HG02943 (cell line): ENCODE results near the gene PTGES.
"Not testable (repeated sequence)": the region's sequence is repeated elsewhere in the genome, so short reads cannot be mapped to it uniquely, and the experiment has no call there.

Source experiments
- ATAC-seq: cut with Tn5 transposase; IDR thresholded peaks from one replicate; pipeline ENCODE4 v1.9.1; 2021; ENCODE audit warnings: mild to moderate bottlenecking, low read depth, moderate library complexity; ENCODE audit not compliant: unreplicated experiment

Gene PTGES

DNA sequence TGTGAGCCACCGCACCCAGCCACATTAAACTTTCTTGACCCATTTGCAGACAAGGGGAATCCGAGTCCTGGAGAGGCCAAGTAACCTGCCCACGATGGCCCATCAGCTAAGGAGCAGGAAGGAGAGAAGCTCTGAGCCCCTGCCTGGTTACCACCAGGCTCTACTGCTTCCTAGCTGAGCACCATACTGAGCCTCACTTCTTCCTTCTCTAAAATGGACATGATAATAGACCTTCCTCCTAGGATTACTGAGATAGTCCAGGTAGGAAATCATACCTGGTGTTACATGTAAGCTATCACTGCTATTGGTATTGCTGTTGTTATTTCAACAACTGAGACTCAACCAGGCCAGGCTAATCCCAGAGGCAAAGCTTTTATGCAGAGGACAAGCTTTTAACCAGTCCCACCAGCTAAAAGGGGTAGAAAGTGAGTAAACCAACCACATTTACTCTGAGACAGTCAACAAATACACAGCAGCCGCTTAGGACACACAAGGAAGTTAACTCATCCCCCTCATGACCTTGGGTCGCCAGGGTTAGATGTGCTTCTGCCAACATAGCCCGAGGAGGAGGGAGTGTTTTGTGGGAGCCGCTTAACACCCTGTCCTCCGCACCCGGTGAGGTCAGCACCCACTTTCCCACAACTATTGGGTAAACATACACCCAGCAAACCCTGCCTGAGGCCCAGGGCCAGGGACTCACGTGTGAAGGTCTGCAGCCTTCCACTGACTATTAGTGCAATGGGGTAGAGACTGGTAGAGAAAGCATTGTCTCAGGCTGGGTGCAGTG lies 20.6 kb upstream of the PTGES start:
- ATAC-seq: no peak

DNA sequence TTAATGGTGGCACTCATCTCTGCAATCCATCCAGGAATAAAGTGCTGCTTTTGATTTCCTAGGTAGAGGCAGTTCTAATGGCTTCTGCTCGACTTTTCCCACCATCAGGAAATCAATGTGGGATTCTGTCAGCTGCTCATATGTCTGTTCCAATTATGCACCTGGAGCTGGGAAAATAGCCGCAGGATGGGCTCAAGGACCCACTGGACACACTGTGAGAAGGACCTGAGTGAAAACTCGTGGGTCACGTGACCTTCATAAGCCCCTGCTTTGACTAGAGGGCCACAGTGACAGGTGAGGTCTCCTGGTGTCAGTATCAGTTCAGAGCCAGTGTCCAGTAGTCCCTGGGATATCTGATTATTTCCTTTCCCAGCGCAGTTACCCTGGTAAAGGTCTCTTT lies 17.9 kb upstream of the PTGES start:
- ATAC-seq: no peak

DNA sequence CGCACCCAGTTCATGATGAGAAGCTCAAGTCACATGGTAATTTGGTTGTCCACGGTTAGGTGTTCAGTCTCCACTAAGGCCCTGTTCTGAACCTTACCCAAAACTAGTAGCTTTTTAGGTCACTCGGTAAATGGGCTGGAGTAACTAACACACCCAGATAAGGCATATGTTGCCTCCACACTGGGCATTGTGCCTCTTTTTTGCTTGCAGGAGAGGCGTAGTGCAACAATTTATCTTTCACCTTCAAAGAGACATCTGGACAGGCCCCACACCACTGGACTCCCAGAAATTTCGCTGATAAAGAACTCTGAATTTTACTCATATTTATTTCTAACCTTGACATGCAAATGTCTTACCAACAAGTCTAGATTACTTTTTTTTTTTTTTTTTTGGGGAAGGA lies 16.8 kb upstream of the PTGES start:
- ATAC-seq: no peak

- no peak for ATAC-seq
These were observed 15.6 kb upstream of the PTGES start for GRCh38 chr9:129768486-129768885.

DNA sequence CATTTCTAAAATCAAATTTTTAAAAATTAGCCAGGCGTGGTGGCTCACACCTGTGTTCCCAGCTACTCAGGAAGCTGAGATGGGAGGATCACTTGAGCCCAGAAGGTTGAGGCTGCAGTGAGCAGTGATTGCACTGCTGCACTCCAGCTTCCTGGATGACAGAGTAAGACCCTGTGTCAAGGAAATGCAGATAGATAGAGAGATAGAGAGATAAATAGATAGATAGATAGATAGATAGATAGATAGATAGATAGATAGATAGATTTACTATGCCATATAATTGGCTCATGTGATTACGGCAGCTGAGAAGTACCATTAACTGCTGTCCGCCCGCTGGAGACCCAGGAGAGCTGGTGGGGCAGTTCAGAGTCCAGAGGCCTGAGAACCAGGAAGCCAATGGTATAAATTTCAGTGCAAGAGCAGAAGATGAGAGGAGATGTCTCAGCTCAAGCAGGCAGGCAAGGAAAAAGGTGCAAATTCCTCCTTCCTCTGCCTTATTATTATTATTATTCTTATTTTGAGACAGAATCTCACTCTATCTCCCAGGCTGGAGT lies 13.0 kb upstream of the PTGES start:
- ATAC-seq: no peak

DNA sequence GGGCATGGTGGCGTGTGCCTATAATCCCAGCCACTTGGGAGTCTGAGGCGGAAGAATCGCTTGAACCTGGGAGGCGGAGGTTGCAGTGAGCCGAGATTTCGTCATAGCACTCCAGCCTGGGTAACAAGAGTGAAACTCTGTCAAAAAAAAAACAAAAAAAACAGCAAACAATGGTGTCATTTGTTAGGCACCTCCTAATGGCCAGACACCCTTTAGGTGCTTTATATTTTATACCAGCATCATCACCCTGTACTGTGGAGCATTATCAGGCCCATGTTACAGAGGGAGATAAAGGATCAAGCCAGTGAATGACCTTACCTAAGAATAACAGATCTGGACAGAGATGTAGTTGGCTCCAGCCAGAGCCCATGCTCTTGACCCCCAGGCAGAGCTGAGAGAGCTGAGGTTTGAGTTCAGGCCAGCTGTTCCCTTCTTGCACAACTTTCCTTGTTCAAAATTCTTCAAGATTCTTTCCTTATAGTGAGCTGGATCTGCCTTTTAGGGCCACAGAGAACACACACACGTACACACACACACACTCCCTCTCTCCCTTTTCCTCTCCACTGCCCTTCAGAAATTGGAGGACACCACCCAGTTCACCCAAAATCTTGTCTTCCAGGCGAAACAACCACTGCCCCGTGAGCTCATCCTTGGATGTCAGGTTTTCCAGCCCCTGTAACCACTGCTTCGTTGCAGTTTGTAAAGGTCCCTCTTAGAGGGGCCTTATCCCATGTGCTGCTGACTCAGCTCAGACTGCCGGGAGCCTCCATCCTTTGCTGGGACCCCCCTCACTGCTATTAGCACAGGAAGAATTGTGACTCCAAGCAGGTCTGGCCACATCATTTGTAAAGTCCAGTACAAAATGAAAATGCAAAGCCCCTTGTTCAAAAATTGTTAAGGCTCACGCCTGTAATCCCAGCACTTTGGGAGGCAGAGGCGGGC lies 10.4 kb upstream of the PTGES start:
- no peak for ATAC-seq

DNA sequence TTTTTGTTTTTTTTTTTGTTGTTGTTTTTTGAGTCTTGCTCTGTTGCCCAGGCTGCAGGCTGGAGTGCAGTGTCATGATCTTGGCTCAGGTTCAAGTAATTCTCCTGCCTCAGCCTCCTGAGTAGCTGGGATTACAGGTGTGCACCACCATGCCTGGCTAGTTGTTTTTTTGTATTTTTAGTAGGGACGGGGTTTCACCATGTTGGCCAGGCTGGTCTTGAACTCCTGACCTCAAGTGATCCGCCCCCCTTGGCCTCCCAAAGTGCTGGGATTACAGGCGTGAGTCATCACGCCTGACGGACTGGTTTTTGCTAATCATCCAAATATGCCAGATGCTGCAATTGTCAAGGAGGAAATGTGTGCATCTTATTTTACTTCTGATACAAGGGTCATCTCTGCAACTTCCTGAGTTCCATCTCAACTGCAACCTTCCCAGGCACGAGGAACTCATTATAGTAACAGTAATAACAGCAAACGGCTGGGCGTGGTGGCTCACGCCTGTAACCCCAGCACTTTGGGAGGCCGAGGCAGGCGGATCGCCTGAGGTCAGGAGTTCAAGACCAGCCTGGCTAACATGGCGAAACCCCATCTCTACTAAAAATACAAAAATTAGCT lies 9.6 kb upstream of the PTGES start:
- not testable (repeated sequence) for ATAC-seq

GRCh38 chr9:129761901-129762369 lies 9.1 kb upstream of the PTGES start:
- ATAC-seq: no peak

- ATAC-seq: no peak
These were observed 8.6 kb upstream of the PTGES start for GRCh38 chr9:129761293-129761900.

- not testable (repeated sequence) for ATAC-seq
These were observed 7.9 kb upstream of the PTGES start for GRCh38 chr9:129760784-129761183.

DNA sequence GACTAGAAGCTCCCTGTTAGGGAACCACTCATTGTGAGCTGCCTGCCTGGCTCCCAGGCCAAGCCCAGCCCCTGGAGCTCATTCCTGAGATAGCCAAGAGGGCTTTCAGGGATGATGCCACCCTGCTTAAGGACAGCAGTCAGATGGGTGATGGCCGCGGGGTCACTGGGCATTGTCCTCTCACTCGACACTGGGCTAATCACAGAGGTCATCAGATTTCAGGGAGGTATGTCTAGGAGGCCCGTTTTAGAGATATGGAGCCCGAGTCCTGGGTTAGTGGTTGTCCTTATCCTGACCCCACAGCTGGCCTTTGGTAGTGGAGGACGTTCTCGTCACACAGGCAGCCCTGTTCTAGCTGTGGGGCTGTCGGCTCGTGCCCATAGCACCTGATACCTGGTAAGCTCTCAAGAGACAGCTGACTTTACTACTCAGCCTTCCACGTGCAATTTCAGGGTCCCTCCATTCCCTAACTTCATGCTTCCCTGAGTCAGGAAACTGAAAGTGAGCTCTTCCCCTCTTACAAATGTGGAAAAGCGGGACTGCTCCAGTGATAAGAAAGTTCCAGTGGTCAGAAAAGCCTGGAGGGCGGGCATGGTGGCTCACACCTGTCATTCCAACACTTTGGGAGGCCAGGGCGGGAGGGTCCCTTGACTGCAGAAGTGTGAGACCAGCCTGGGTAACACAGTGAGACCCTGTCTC lies 7.1 kb upstream of the PTGES start:
- ATAC-seq: no peak

DNA sequence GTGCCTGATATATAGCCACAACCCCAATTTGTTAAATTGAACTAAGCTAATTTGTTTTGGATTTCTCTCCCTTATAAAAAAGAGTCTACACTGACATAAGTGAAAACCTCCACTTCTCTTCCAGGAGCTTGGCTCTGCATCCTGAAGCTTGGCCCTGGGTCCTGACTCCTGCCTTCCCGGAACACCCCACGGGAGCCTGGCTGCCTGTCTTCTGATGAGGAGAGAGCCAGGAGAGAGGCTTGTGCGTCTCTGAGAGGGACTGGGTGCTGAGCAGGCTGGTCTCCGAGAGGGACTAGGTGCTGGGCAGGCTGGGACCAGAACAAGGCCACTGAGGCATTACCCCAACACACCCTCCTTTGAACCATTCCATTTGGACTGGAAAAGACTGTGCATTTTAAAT lies 6.5 kb upstream of the PTGES start:
- no peak for ATAC-seq

GRCh38 chr9:129757045-129757444 lies 4.2 kb upstream of the PTGES start:
- no peak for ATAC-seq

DNA sequence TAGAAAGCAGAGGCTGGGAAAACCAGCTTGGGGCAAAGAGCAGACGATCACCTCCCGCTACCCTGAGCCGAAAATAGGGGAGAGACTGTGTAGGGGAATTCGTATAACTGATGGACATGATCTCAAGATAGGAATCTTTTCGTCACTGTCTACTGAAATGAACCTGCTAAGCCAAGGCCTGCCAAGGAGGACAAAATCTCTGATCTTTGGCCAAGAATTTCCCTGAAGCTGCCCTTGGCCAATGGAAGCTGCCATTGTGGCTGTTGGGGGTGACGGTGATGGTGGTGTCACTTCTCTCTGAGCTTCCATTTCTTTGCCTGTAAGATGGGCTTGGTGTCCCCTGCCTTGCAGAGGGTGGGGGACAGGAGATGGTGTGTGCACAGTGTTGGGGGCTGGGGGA lies 3.3 kb upstream of the PTGES start:
- no peak for ATAC-seq

- no peak for ATAC-seq
These were observed 2.3 kb upstream of the PTGES start for GRCh38 chr9:129755151-129755550.

GRCh38 chr9:129751841-129752801 lies 721 bp downstream of the PTGES start:
- ATAC-seq: no peak

GRCh38 chr9:129750013-129750638 lies 2.7 kb downstream of the PTGES start:
- no peak for ATAC-seq

GRCh38 chr9:129749575-129749974 lies 3.3 kb downstream of the PTGES start:
- ATAC-seq: no peak
